ENCODE data around the gene CFAP53.

The CFAP53 gene

DNA sequence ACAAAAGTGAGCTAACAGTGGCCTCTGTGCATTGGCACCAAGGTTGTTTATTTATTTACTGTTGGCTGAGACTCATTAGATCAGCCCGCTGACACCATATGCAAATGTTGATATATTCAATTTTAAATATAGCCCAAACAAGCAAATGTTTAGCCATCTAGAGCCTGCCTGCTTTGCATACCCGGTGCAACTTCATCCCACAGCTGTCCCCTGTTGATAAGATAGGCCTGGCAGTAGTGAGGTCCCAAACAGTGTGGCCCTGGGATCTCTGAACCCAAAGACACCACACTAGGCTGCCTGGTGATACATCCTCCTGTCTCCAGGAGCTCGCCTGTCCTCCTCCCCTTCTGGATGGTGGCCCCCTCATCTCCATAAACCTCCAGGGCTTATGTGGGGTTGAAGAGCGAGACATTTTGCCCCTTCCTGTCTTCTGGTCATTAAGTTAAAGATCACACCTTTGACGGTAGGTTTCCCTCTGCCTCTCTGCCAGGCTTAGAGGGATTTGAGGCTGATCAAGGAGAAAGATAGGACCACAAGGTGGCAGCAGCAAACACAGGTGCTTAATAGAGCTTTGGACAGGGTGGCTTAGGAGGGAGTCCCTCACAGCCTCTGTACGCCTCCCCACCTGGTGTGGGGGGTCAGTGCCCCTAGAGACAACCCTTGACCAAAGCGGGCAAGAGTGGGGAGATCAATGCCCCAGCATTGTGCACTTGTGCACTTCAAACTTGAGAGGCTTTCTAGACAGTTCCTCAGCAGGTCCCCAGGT lies 47.7 kb downstream of the CFAP53 start:
- Histone ChIP-seq H3K4me2 (no peak overlapping the region), H3K4me3 (no peak overlapping the region), H4K20me1 (no peaks in the 10 kb centered on the region), H3K27me3 (no peaks in the 10 kb centered on the region), H3K9me3 (replicated peaks in 1 of 11) (peaks cover 31 to 46% (median 37%) of the 10 kb centered on the region in 11 experiments), H3K9ac (no peak overlapping the region), H3K27ac (no peak overlapping the region), H3K4me1 (no peaks in the 10 kb centered on the region), H3K36me3 (no peaks in the 10 kb centered on the region)
- no peak for TF ChIP-seq Cebpa-rat (IDR thresholded peaks at IDR 0.05)

DNA sequence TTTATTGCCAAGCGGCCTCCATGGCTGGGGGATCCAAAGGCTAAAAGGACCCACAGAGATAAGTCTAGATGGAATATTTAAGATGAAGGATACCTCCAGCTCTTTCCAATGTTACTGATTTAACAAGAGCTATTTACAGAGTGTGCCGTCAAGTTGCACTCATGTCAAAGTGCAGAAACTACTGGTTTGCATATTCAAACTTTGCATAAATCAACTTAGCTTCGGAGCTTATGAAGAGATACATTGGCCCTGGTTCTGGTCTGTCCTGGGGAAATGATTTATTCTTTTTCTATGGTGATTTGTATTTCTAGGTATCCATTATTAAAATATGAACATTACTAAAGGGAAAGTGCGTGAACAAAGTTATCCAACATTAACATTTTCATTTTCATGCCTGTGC lies 57.0 kb downstream of the CFAP53 start:
- Histone ChIP-seq H3K9me3 (replicated peaks in 1 of 11) (no peaks in the 10 kb centered on the region), H3K9ac (no peak overlapping the region), H3K36me3 (no peaks in the 10 kb centered on the region), H3K4me2 (no peak overlapping the region), H3K27ac (no peak overlapping the region), H3K4me1 (no peaks in the 10 kb centered on the region), H3K27me3 (0 out of 22 replicates have a peak, but pooled peaks cover 0 to 1% (median 0%) of the 10 kb centered on the region in 11 experiments), H3K4me3 (no peak overlapping the region), H4K20me1 (no peaks in the 10 kb centered on the region)
- no peak for TF ChIP-seq Cebpa-rat (IDR thresholded peaks at IDR 0.05)

GRCh38 chr18:50207722-50208121 lies 58.6 kb downstream of the CFAP53 start:
- H3K9ac ChIP-seq: no peak overlapping the region
- H3K4me2 ChIP-seq: no peak overlapping the region
- H3K27ac ChIP-seq: no peak overlapping the region
- H3K4me1 ChIP-seq: no peaks in the 10 kb centered on the region
- no peak overlapping the region for H3K4me3 ChIP-seq
- no peaks in the 10 kb centered on the region for H4K20me1 ChIP-seq
- H3K36me3 ChIP-seq: no peaks in the 10 kb centered on the region
- H3K9me3 ChIP-seq (replicated peaks in 1 of 11): no peaks in the 10 kb centered on the region
- TF ChIP-seq Cebpa-rat (IDR thresholded peaks at IDR 0.05): no peak
- peaks cover 0 to 6% (median 0%) of the 10 kb centered on the region in 11 experiments; a peak in 2 of 22 replicates for H3K27me3 ChIP-seq

DNA sequence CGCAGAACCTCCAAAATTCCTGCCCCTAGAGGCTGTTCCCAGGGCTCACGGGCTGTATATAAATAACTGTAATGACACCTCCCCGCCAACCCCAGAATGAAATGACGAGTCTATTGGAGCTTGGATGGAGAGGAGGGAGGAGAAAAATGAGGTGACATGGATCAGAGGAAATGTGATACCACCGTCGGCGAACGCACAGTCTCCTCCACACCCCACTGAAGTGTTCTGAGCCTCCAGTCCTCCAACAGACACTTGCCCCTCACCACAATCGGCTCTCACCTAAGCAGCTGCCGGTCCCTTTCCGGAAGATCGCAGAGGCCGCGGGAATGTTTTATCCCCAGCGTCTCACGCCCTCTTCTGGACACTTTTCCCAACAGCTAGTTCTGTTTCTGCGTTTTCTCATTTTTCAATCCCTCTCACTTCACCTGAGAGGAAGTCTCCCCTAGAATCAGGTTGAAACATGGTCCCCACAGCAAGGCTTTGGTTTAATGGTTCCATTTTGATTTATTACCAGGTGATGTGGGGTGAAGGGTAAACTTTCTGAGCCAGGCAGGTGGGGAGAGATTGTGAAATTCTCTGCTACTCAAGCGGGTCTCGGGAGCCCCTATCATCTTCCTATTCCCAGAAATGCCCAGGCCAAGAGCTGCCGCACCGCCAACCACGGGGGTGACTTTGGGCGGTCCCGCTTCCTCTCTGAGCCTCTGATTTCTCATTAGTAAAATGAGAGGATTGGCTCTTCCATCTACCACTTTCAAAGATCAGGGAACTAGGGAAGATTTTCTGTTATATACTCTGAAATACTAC lies 62.3 kb downstream of the CFAP53 start:
- H3K4me2 ChIP-seq: peak overlapping the region in 7 of 11 experiments; percentile 1 to 26 (median 15); a peak in 5 of 22 replicates
- no peak overlapping the region for H3K4me3 ChIP-seq
- peaks cover 0 to 19% (median 13%) of the 10 kb centered on the region in 11 experiments; a peak in 16 of 22 replicates for H3K9me3 ChIP-seq (replicated peaks in 1 of 11)
- H3K27ac ChIP-seq: no peak overlapping the region
- peaks cover 0 to 8% (median 0%) of the 10 kb centered on the region in 11 experiments; a peak in 3 of 22 replicates for H3K27me3 ChIP-seq
- H3K36me3 ChIP-seq: no peaks in the 10 kb centered on the region
- no peak for TF ChIP-seq Cebpa-rat (IDR thresholded peaks at IDR 0.05)
- no peak overlapping the region for H3K9ac ChIP-seq
- no peaks in the 10 kb centered on the region for H4K20me1 ChIP-seq
- no peaks in the 10 kb centered on the region for H3K4me1 ChIP-seq

- no peaks in the 10 kb centered on the region for H4K20me1 ChIP-seq
Observed at GRCh38 chr18:50201476-50202018, 64.7 kb downstream of the CFAP53 start.

GRCh38 chr18:50199921-50200320 lies 66.4 kb downstream of the CFAP53 start:
- H3K36me3 ChIP-seq: no peaks in the 10 kb centered on the region
- peaks cover 13 to 32% (median 27%) of the 10 kb centered on the region in 11 experiments; a peak in 21 of 22 replicates for H3K9me3 ChIP-seq (replicated peaks in 1 of 11)
- TF ChIP-seq Cebpa-rat (IDR thresholded peaks at IDR 0.05): no peak
- H3K9ac ChIP-seq: no peak overlapping the region
- H3K4me1 ChIP-seq: peaks cover 0 to 4% (median 0%) of the 10 kb centered on the region in 10 experiments; a peak in 1 of 20 replicates
- no peak overlapping the region for H3K4me2 ChIP-seq
- H4K20me1 ChIP-seq: no peaks in the 10 kb centered on the region
- H3K27me3 ChIP-seq: peaks cover 19 to 32% (median 24%) of the 10 kb centered on the region in 11 experiments
- H3K4me3 ChIP-seq: no peak overlapping the region
- H3K27ac ChIP-seq: no peak overlapping the region

More at GRCh38 chr18:50201476-50202018, 64.7 kb downstream of the CFAP53 start:
- H3K27ac ChIP-seq: no peak overlapping the region
- no peaks in the 10 kb centered on the region for H3K4me1 ChIP-seq
- no peak overlapping the region for H3K9ac ChIP-seq
- H3K36me3 ChIP-seq: no peaks in the 10 kb centered on the region
- H3K4me2 ChIP-seq: no peak overlapping the region
- H3K9me3 ChIP-seq (replicated peaks in 1 of 11): peaks cover 0 to 19% (median 13%) of the 10 kb centered on the region in 11 experiments; a peak in 16 of 22 replicates
- TF ChIP-seq Cebpa-rat (IDR thresholded peaks at IDR 0.05): no peak
- H3K27me3 ChIP-seq: peaks cover 2 to 16% (median 8%) of the 10 kb centered on the region in 11 experiments
- H3K4me3 ChIP-seq: no peak overlapping the region

- no peaks in the 10 kb centered on the region for H4K20me1 ChIP-seq
- H3K4me2 ChIP-seq: no peak overlapping the region
- no peak overlapping the region for H3K27ac ChIP-seq
- TF ChIP-seq Cebpa-rat (IDR thresholded peaks at IDR 0.05): no peak
- H3K36me3 ChIP-seq: no peaks in the 10 kb centered on the region
- peaks cover 18 to 37% (median 32%) of the 10 kb centered on the region in 11 experiments; a peak in 21 of 22 replicates for H3K9me3 ChIP-seq (replicated peaks in 1 of 11)
- peaks cover 24 to 37% (median 30%) of the 10 kb centered on the region in 11 experiments for H3K27me3 ChIP-seq
- H3K9ac ChIP-seq: no peak overlapping the region
- H3K4me1 ChIP-seq: peaks cover 0 to 8% (median 0%) of the 10 kb centered on the region in 10 experiments; a peak in 2 of 20 replicates
- no peak overlapping the region for H3K4me3 ChIP-seq
Observed at GRCh38 chr18:50199346-50199855, 66.9 kb downstream of the CFAP53 start.

GRCh38 chr18:50196261-50196660 lies 70.0 kb downstream of the CFAP53 start:
- Histone ChIP-seq H3K4me3 (no peak overlapping the region), H3K27me3 (peaks cover 53 to 69% (median 61%) of the 10 kb centered on the region in 11 experiments), H3K4me2 (no peak overlapping the region)

More at GRCh38 chr18:50196261-50196660, 70.0 kb downstream of the CFAP53 start:
- Histone ChIP-seq H3K9ac (no peak overlapping the region), H3K27ac (no peak overlapping the region), H3K9me3 (replicated peaks in 1 of 11) (peaks cover 25 to 49% (median 39%) of the 10 kb centered on the region in 11 experiments; a peak in 21 of 22 replicates), H3K4me1 (peaks cover 0 to 9% (median 0%) of the 10 kb centered on the region in 10 experiments; a peak in 2 of 20 replicates), H3K36me3 (no peaks in the 10 kb centered on the region), H4K20me1 (peaks cover 0 to 5% (median 0%) of the 10 kb centered on the region in 11 experiments; a peak in 1 of 22 replicates)
- TF ChIP-seq Cebpa-rat (IDR thresholded peaks at IDR 0.05): no peak
